ENCODE data around the gene HSBP1L1. TPM values are rescaled to one million over a fixed set of nuclear protein-coding genes. Genes with fewer than 3 reads are reported as not detected.

HSBP1L1 gene
- total RNA-seq, 1 donor from 2014 or later = 28.2 TPM

DNA sequence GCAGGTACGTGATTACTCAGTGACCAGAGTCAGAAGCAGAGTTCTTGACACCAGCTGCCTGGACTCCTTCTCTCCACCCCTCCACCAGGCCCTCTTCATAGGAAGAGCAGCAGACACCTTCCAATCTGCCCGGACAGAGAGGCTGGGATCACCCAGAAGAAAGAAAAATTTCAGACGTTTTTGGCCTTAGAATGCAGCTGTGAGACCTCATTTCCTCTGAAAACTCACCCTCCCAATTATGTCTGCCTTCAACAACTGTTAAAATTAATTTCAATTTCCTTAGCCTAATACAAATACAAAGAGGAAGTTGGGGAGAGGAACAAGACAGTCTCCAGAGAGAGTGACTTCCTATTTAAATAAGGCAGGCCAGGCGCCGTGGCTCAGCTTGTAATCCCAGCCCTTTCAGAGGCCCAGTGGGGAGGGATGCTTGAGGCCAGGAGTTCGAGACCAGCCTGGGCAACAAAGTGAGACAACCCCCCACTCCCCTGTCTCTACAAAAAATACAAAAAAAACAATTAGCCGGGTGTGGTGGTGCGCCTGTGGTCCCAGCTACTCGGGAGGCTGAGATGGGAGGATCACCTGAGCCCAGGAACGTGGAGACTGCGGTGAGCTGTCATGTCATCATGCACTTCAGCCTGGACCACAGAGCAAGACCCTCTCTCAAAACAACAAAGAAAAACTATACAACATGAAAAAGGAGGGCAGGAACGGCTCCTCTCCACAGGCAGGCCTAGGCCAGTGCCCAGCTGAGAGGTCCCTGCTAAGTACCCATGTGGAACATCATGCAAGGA, 14.6 kb upstream of the HSBP1L1 start:
- FAIRE-seq = no peak
- peak overlapping the region; percentile 81 for H3K4me3 ChIP-seq (ENCODE audit: low read depth, low read length)
- no peak for DNase-seq (ENCODE audit: low read depth)
- TF ChIP-seq, protein P1, sequence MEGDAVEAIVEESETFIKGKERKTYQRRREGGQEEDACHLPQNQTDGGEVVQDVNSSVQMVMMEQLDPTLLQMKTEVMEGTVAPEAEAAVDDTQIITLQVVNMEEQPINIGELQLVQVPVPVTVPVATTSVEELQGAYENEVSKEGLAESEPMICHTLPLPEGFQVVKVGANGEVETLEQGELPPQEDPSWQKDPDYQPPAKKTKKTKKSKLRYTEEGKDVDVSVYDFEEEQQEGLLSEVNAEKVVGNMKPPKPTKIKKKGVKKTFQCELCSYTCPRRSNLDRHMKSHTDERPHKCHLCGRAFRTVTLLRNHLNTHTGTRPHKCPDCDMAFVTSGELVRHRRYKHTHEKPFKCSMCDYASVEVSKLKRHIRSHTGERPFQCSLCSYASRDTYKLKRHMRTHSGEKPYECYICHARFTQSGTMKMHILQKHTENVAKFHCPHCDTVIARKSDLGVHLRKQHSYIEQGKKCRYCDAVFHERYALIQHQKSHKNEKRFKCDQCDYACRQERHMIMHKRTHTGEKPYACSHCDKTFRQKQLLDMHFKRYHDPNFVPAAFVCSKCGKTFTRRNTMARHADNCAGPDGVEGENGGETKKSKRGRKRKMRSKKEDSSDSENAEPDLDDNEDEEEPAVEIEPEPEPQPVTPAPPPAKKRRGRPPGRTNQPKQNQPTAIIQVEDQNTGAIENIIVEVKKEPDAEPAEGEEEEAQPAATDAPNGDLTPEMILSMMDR (IDR thresholded peaks at IDR 0.05; ENCODE audit: insufficient read depth, low read length, severe bottlenecking) = no peak
- peaks cover 8% of the 10 kb centered on the region for H3K36me3 ChIP-seq (ENCODE audit: control insufficient read depth, insufficient read depth, low read length)
- no peaks in the 10 kb centered on the region for H3K27me3 ChIP-seq (ENCODE audit: control insufficient read depth, insufficient read depth, low read length)

GRCh38 chr18:79950515-79951341, 13.7 kb upstream of the HSBP1L1 start:
- H3K36me3 ChIP-seq (ENCODE audit: control insufficient read depth, insufficient read depth, low read length) = peaks cover 6% of the 10 kb centered on the region
- DNase-seq (ENCODE audit: low read depth) (no peak), FAIRE-seq (no peak)
- TF ChIP-seq, protein P1 (IDR thresholded peaks at IDR 0.05; ENCODE audit: insufficient read depth, low read length, severe bottlenecking) = no peak
- peak overlapping the region; percentile 81 for H3K4me3 ChIP-seq (ENCODE audit: low read depth, low read length)
- no peaks in the 10 kb centered on the region for H3K27me3 ChIP-seq (ENCODE audit: control insufficient read depth, insufficient read depth, low read length)

GRCh38 chr18:79951545-79952455, 12.6 kb upstream of the HSBP1L1 start, which contains the start of gene SLC66A2:
Gene SLC66A2, minus strand, starts transcription at chr18:79951653. Its CDS starts 727 bp downstream, at chr18:79950926.
- DNase-seq (ENCODE audit: low read depth) (peak; percentile 55), FAIRE-seq (no peak)
- peaks cover 6% of the 10 kb centered on the region for H3K36me3 ChIP-seq (ENCODE audit: control insufficient read depth, insufficient read depth, low read length)

GRCh38 chr18:79952456-79952995, 11.9 kb upstream of the HSBP1L1 start:
- DNase-seq (ENCODE audit: low read depth) (no peak), FAIRE-seq (no peak)
- Histone ChIP-seq H3K4me3 (ENCODE audit: low read depth, low read length) (peak overlapping the region; percentile 81), H3K36me3 (ENCODE audit: control insufficient read depth, insufficient read depth, low read length) (peaks cover 6% of the 10 kb centered on the region), H3K27me3 (ENCODE audit: control insufficient read depth, insufficient read depth, low read length) (no peaks in the 10 kb centered on the region)
- TF ChIP-seq, protein P1 (IDR thresholded peaks at IDR 0.05; ENCODE audit: insufficient read depth, low read length, severe bottlenecking) = no peak

More at GRCh38 chr18:79951545-79952455, 12.6 kb upstream of the HSBP1L1 start, which contains the start of gene SLC66A2:
- no peaks in the 10 kb centered on the region for H3K27me3 ChIP-seq (ENCODE audit: control insufficient read depth, insufficient read depth, low read length)
- H3K4me3 ChIP-seq (ENCODE audit: low read depth, low read length) = peak within 1 kb of the TSS; percentile 81
- TF ChIP-seq, protein P1 (IDR thresholded peaks at IDR 0.05; ENCODE audit: insufficient read depth, low read length, severe bottlenecking) = no peak

DNA sequence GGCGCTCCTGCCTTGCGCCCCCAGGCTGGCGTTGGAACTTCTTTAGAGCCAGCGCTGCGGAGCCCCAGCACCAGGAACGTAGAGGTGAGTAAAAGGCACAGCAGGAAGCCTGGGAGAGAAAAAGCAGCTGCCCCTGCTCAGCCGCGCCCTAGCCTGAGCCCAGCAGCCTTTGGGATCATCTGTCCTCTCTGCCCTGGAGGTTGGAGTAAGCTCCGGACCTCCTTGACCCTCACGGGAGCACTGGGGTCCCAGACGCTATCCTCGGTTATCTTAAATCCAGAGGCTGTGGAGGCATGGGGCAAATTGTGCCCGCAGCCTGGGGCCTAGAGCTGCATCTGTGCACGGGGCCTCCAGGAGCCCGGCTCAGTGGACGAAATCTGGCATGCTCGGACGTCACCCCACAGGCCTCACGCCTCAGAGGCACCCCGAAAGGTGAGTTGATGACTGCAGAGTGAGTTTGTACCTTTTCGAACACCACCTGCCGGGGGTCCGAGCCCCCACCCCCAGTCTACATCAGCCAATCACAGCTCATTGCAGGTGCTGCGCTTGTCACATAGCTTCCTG, 11.4 kb upstream of the HSBP1L1 start:
- Histone ChIP-seq H3K27me3 (ENCODE audit: control insufficient read depth, insufficient read depth, low read length) (no peaks in the 10 kb centered on the region), H3K4me3 (ENCODE audit: low read depth, low read length) (no peak overlapping the region)
- FAIRE-seq = no peak

More for the DNA sequence above, 11.4 kb upstream of the HSBP1L1 start:
- TF ChIP-seq, protein P1 (IDR thresholded peaks at IDR 0.05; ENCODE audit: insufficient read depth, low read length, severe bottlenecking) = no peak
- H3K36me3 ChIP-seq (ENCODE audit: control insufficient read depth, insufficient read depth, low read length) = peaks cover 6% of the 10 kb centered on the region
- DNase-seq (ENCODE audit: low read depth) = no peak

Data from bronchial epithelial cell (primary cell).